Immature natural killer cell (primary cell): ENCODE measurements around the gene ADM5. TPM values are rescaled to one million over a fixed set of nuclear protein-coding genes. Genes with fewer than 3 reads are reported as not detected.

Experiments
- DNase-seq, 3 donors: peaks; one replicate each; pipeline ENCODE4 v3.0.0; 2022; ENCODE audit warnings: mixed read lengths in 1 of 3
- H3K27ac Mint-ChIP-seq, 6 donors: one replicate each; pipeline ENCODE4 v1.8.0; 2020; ENCODE audit warnings: mixed read lengths in 6 of 6, mild to moderate bottlenecking in 5 of 6, inconsistent platforms in 4 of 6, moderate library complexity in 3 of 6
- H3K27me3 Mint-ChIP-seq, 3 donors: one replicate each; pipeline ENCODE4 v1.8.0; 2020 to 2021; ENCODE audit warnings: low read depth in 3 of 3, mild to moderate bottlenecking in 3 of 3, mixed read lengths in 3 of 3, moderate library complexity in 3 of 3, inconsistent platforms in 1 of 3
- H3K36me3 Mint-ChIP-seq, 3 donors: one replicate each; pipeline ENCODE4 v1.8.0; 2020; ENCODE audit warnings: mixed read lengths in 3 of 3, inconsistent platforms in 2 of 3, mild to moderate bottlenecking in 2 of 3
- H3K4me1 Mint-ChIP-seq, 2 donors: one replicate each; pipeline ENCODE4 v1.8.0; 2020; ENCODE audit warnings: inconsistent platforms in 2 of 2, mild to moderate bottlenecking in 2 of 2, mixed read lengths in 2 of 2, moderate library complexity in 1 of 2
- H3K4me3 Mint-ChIP-seq, 5 donors: one replicate each; pipeline ENCODE4 v1.8.0; 2020; ENCODE audit warnings: mild to moderate bottlenecking in 5 of 5, mixed read lengths in 5 of 5, inconsistent platforms in 3 of 5, moderate library complexity in 3 of 5
- H3K9me3 Mint-ChIP-seq, 6 donors: one replicate each; pipeline ENCODE4 v1.8.0; 2020; ENCODE audit warnings: mild to moderate bottlenecking in 6 of 6, mixed read lengths in 6 of 6, inconsistent platforms in 4 of 6, moderate library complexity in 3 of 6
- polyA plus RNA-seq, 3 donors: library from polyadenylated mRNA; unstranded; fragments of 300-500 nt; fragmentation: Illumina TruSeq; gene quantifications; one replicate each; pipeline ENCODE4 v1.2.3, GENCODE V29; 2021

The ADM5 gene
- under 1 TPM in 1 of 3 donors, not detected in 2; 0.28 TPM for polyA plus RNA-seq

- peaks cover 9 to 15% (median 11%) of the 10 kb centered on the region in 3 donors for H3K27me3 Mint-ChIP-seq
- H3K36me3 Mint-ChIP-seq, result peaks cover 0 to 10% (median 7%) of the 10 kb centered on the region in 3 donors
- peak within 1 kb of the TSS; percentile 80 to 88 (median 87) for H3K4me3 Mint-ChIP-seq
- peaks cover 17 to 22% of the 10 kb centered on the region in 2 donors for H3K4me1 Mint-ChIP-seq
- DNase-seq, result no peak
- peak within 1 kb of the TSS in 2 of 6 donors; percentile 71 to 82 for H3K27ac Mint-ChIP-seq
- H3K9me3 Mint-ChIP-seq, result no peaks in the 10 kb centered on the region
Observed at GRCh38 chr19:49689133-49690078, at the start of gene ADM5. ADM5 (plus strand) TSS chr19:49689594; CDS start chr19:49689838, 244 bp downstream.

GRCh38 chr19:49640113-49640898 is 49.1 kb upstream of the ADM5 start, which contains the start of gene RRAS:
RRAS (minus strand) TSS chr19:49640143; CDS start chr19:49640098, 45 bp downstream.
- peaks cover 55 to 64% of the 10 kb centered on the region in 2 donors for H3K4me1 Mint-ChIP-seq
- no peaks in the 10 kb centered on the region for H3K36me3 Mint-ChIP-seq
- peak; percentile 100 for DNase-seq
- H3K9me3 Mint-ChIP-seq, result no peaks in the 10 kb centered on the region
- H3K4me3 Mint-ChIP-seq, result peak within 1 kb of the TSS; percentile 92 to 97 (median 95)
- H3K27me3 Mint-ChIP-seq, result peaks cover 5 to 10% (median 9%) of the 10 kb centered on the region in 3 donors
- H3K27ac Mint-ChIP-seq, result peak within 1 kb of the TSS; percentile 93 to 100 (median 98)

- Mint-ChIP-seq H3K9me3 (no peaks in the 10 kb centered on the region), H3K27ac (peak within 1 kb of the TSS; percentile 93 to 100 (median 98)), H3K27me3 (peaks cover 5 to 9% (median 8%) of the 10 kb centered on the region in 3 donors), H3K4me3 (peak within 1 kb of the TSS; percentile 92 to 97 (median 95)), H3K36me3 (no peaks in the 10 kb centered on the region), H3K4me1 (peaks cover 57 to 66% of the 10 kb centered on the region in 2 donors)
- DNase-seq, result peak; percentile 100
Observed at GRCh38 chr19:49641688-49642491, 47.5 kb upstream of the ADM5 start, which contains the start of gene SCAF1. SCAF1 (plus strand) TSS chr19:49642209; CDS start chr19:49645027, 2,818 bp downstream.

- Mint-ChIP-seq H3K27ac (peak overlapping the region; percentile 93 to 99 (median 96)), H3K4me3 (peak overlapping the region; percentile 92 to 97 (median 95)), H3K36me3 (no peaks in the 10 kb centered on the region), H3K4me1 (peaks cover 56 to 69% of the 10 kb centered on the region in 2 donors), H3K9me3 (no peaks in the 10 kb centered on the region), H3K27me3 (peaks cover 5 to 9% (median 8%) of the 10 kb centered on the region in 3 donors)
- DNase-seq, result no peak
Observed at GRCh38 chr19:49642492-49643035, 46.8 kb upstream of the ADM5 start.

- Mint-ChIP-seq H3K9me3 (no peaks in the 10 kb centered on the region), H3K4me1 (peaks cover 50 to 62% of the 10 kb centered on the region in 2 donors), H3K27me3 (peaks cover 5 to 8% (median 7%) of the 10 kb centered on the region in 3 donors), H3K4me3 (peak overlapping the region; percentile 92 to 97 (median 95)), H3K36me3 (no peaks in the 10 kb centered on the region), H3K27ac (peak overlapping the region; percentile 61 to 99 (median 94))
- DNase-seq, result no peak
Observed at GRCh38 chr19:49643466-49643865, 45.9 kb upstream of the ADM5 start.

GRCh38 chr19:49645592-49645991 is 43.8 kb upstream of the ADM5 start:
- Mint-ChIP-seq H3K9me3 (no peaks in the 10 kb centered on the region), H3K4me3 (no peak overlapping the region), H3K27ac (peak overlapping the region in 1 of 6 donors; percentile 50), H3K27me3 (peaks cover 5 to 8% (median 6%) of the 10 kb centered on the region in 3 donors), H3K4me1 (peaks cover 36 to 46% of the 10 kb centered on the region in 2 donors), H3K36me3 (peaks cover 0 to 5% (median 3%) of the 10 kb centered on the region in 3 donors)
- no peak for DNase-seq

- Mint-ChIP-seq H3K27me3 (peaks cover 5 to 8% (median 7%) of the 10 kb centered on the region in 3 donors), H3K4me1 (peaks cover 32 to 42% of the 10 kb centered on the region in 2 donors), H3K36me3 (peaks cover 0 to 5% (median 3%) of the 10 kb centered on the region in 3 donors), H3K9me3 (no peaks in the 10 kb centered on the region), H3K27ac (peak overlapping the region in 1 of 6 donors; percentile 7), H3K4me3 (no peak overlapping the region)
- no peak for DNase-seq
Observed at GRCh38 chr19:49645995-49646394, 43.4 kb upstream of the ADM5 start.

- Mint-ChIP-seq H3K27ac (peak overlapping the region in 1 of 6 donors; percentile 3), H3K4me3 (no peak overlapping the region), H3K36me3 (peaks cover 0 to 5% (median 3%) of the 10 kb centered on the region in 3 donors)
Observed at GRCh38 chr19:49646586-49646985, 42.8 kb upstream of the ADM5 start.

GRCh38 chr19:49651029-49651819 is 38.2 kb upstream of the ADM5 start:
- Mint-ChIP-seq H3K27me3 (peaks cover 2 to 4% (median 3%) of the 10 kb centered on the region in 3 donors), H3K27ac (no peak overlapping the region), H3K4me1 (peaks cover 13 to 14% of the 10 kb centered on the region in 2 donors), H3K9me3 (no peaks in the 10 kb centered on the region), H3K36me3 (peaks cover 7 to 9% (median 9%) of the 10 kb centered on the region in 3 donors), H3K4me3 (no peak overlapping the region)
- DNase-seq, result no peak

More at GRCh38 chr19:49646586-49646985, 42.8 kb upstream of the ADM5 start:
- no peaks in the 10 kb centered on the region for H3K9me3 Mint-ChIP-seq
- H3K27me3 Mint-ChIP-seq, result peaks cover 4 to 7% (median 6%) of the 10 kb centered on the region in 3 donors
- DNase-seq, result no peak
- H3K4me1 Mint-ChIP-seq, result peaks cover 26 to 37% of the 10 kb centered on the region in 2 donors

GRCh38 chr19:49651820-49652550 is 37.4 kb upstream of the ADM5 start:
- no peak for DNase-seq
- H3K4me1 Mint-ChIP-seq, result peaks cover 17 to 20% of the 10 kb centered on the region in 2 donors
- peaks cover 7 to 9% (median 9%) of the 10 kb centered on the region in 3 donors for H3K36me3 Mint-ChIP-seq
- no peak overlapping the region for H3K27ac Mint-ChIP-seq
- peaks cover 2 to 6% (median 4%) of the 10 kb centered on the region in 3 donors for H3K27me3 Mint-ChIP-seq
- H3K4me3 Mint-ChIP-seq, result no peak overlapping the region
- H3K9me3 Mint-ChIP-seq, result no peaks in the 10 kb centered on the region
